Peyer's patch (tissue), 4 donors: ENCODE data around the gene PHF2. TPM values are rescaled to one million over a fixed set of nuclear protein-coding genes. Genes with fewer than 3 reads are reported as not detected.
A peak's percentile ranks its signal among the peaks of the same experiment; 100 is the strongest.

Experiments used
- DNase-seq, 3 donors: peaks; one replicate each; pipeline ENCODE4 v3.0.0-alpha.2; 2017 to 2019
- H3K27ac ChIP-seq, 4 donors: fragments of 200-600 bp; sonication (generic); one replicate each; pipeline ENCODE4 v1.5.1; 2016 to 2019
- H3K27me3 ChIP-seq, 2 donors: fragments of 200-600 bp; sonication (generic); one replicate each; pipeline ENCODE4 v1.5.1; 2019
- H3K36me3 ChIP-seq, 3 donors: fragments of 200-600 bp; sonication (generic); one replicate each; pipeline ENCODE4 v1.5.1; 2016 to 2019
- H3K4me1 ChIP-seq, 4 donors: fragments of 200-600 bp; sonication (generic); one replicate each; pipeline ENCODE4 v1.5.1; 2016 to 2019
- H3K4me3 ChIP-seq, 4 donors: fragments of 200-600 bp; sonication (generic); 1 replicate in 3 of 4; 2 replicates in 1 of 4; pipeline ENCODE4 v1.5.1; 2016 to 2019; ENCODE audit warnings: mild to moderate bottlenecking in 1 of 4
- H3K9me3 ChIP-seq, 4 donors: fragments of 200-600 bp; sonication (generic); one replicate each; pipeline ENCODE4 v1.5.1; 2016 to 2019; ENCODE audit warnings: mild to moderate bottlenecking in 1 of 4
- CTCF ChIP-seq, 6 experiments: fragments of 450-650 bp in 4 of 6; fragments of 200-600 bp in 2 of 6; sonication (generic) in 1 of 6; IDR thresholded peaks; one replicate each; pipeline ENCODE4 v1.5.1; 2017 to 2019; ENCODE audit warnings: antibody characterized with exemption in 6 of 6, mild to moderate bottlenecking in 3 of 6, moderate library complexity in 1 of 6
- POLR2A ChIP-seq, 2 donors: fragments of 450-650 bp; IDR thresholded peaks; one replicate each; pipeline ENCODE4 v1.5.1; 2017; ENCODE audit warnings: antibody characterized with exemption in 2 of 2, mild to moderate bottlenecking in 2 of 2, moderate library complexity in 2 of 2
- total RNA-seq, 4 donors: library from RNA; depleted of rRNA; stranded (reverse); fragments of >200 nt; gene quantifications; one replicate each; pipeline ENCODE4 v1.1.0, GENCODE V29; 2016

The PHF2 gene
- total RNA-seq, 4 donors from 2014 or later, result 12.3 to 26.4 (median 19.5) TPM

DNA sequence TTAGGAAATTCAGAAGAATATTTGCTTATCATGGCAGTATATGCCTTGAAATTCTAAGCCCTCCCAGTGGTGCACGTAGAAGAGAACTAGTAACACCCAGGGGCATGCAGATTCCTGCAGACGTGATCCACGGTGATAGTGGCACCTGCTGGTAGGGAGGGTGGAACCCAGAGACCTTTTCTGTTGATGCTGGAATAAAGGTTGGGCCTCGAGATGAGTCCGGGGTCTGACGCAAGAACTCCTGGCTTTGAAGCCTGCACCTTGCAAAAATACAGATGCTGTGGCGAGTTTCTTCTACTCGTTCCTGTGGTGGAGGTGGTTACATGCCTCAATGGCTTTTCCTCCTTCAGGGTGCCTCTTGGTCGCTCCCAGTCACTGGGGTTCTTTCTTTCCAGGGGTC, 39.5 kb upstream of the PHF2 start:
- TF ChIP-seq POLR2A (IDR thresholded peaks at IDR 0.05) (no peak), CTCF (IDR thresholded peaks at IDR 0.05) (peak in 2 of 6 experiments; percentile 9 to 15)
- Histone ChIP-seq H3K27ac (no peak overlapping the region), H3K9me3 (no peaks in the 10 kb centered on the region), H3K27me3 (no peaks in the 10 kb centered on the region), H3K36me3 (peaks cover 0 to 70% (median 0%) of the 10 kb centered on the region in 3 donors), H3K4me3 (no peak overlapping the region), H3K4me1 (peaks cover 0 to 4% (median 0%) of the 10 kb centered on the region in 4 donors)
- DNase-seq, result no peak

DNA sequence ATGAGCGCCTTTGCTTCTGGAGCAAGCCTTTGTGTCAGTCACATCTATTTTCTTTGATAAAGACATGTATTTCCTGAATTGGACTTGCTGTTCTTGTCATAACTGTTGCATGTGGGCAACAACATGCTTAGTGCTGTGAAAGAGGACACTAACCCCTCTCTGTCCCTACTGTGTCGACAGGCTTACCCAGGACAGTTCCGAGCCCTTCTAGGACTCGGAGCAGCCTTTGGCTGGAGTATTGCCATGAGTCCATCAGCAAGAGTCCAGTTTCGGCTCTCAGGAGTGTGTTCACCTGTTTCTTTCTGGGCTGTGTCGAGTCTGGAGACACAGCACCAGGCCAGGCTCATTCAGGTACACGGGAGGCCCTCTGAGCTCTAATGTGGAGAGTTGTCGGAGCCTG, 36.1 kb upstream of the PHF2 start:
- TF ChIP-seq POLR2A (IDR thresholded peaks at IDR 0.05), result no peak
- TF ChIP-seq CTCF (IDR thresholded peaks at IDR 0.05), result no peak
- no peaks in the 10 kb centered on the region for H3K9me3 ChIP-seq
- H3K27ac ChIP-seq, result no peak overlapping the region
- H3K27me3 ChIP-seq, result no peaks in the 10 kb centered on the region
- H3K36me3 ChIP-seq, result peaks cover 0 to 64% (median 0%) of the 10 kb centered on the region in 3 donors
- H3K4me3 ChIP-seq, result no peak overlapping the region
- H3K4me1 ChIP-seq, result peaks cover 0 to 5% (median 0%) of the 10 kb centered on the region in 4 donors
- no peak for DNase-seq

DNA sequence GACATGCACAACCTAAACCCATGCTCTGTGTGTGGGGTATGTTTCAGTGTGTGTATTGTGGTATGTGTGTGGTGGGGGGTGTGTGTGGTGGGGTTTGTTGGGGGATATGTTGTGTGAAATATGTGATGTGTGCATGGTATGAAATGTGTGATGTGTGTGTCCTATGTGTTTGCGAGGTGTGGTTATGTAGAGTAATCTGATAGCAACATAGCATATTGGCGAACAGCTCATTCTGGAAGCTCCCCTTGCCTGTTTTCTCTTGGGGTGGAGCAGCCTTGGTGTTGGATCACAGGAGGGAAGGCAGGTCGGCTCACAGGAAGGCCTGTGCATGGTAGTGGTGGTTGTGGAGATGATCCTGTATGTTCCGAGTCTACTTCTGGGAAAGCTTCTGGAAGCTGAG, 35.4 kb upstream of the PHF2 start:
- TF ChIP-seq POLR2A (IDR thresholded peaks at IDR 0.05) (no peak), CTCF (IDR thresholded peaks at IDR 0.05) (no peak)
- Histone ChIP-seq H3K36me3 (peaks cover 0 to 61% (median 0%) of the 10 kb centered on the region in 3 donors), H3K4me3 (no peak overlapping the region), H3K27ac (no peak overlapping the region), H3K4me1 (peaks cover 0 to 5% (median 0%) of the 10 kb centered on the region in 4 donors), H3K27me3 (no peaks in the 10 kb centered on the region), H3K9me3 (no peaks in the 10 kb centered on the region)
- DNase-seq, result no peak

DNA sequence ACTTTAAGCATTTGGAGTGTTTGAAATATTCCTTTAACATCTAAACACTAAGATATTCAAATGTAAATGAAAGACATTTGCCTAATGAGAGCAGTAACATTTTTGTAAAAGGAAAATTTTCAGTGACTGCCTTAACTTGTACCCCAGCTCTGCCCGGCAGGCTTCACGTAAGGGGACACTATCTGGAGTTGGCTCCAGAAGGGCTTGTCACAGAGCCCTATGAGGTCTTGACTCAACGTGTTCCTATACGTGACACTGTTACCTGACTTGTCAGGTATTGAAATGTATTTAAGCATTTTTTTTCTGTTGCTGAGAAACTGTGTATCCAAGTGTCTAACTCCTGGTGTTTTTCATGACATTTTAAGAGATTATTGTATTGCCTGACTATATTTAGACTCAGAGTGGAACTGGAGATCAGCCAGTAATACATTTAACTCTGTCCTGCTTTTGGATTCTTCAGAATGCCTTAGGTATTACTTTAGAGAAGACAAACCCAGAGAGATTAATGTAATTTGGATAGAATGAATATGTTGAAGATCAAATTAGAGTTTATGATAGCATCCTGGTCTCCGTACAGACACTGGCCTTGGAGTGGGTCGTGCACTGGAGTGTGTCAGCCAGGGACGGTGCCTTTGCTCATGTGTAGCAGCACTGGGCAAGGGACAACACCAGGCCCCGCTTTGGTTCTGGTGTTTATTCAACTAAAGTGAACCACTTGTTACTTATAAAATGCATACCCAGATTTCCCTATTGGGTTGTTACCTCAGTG, 34.6 kb upstream of the PHF2 start:
- H3K4me1 ChIP-seq, result peaks cover 0 to 5% (median 0%) of the 10 kb centered on the region in 4 donors
- H3K9me3 ChIP-seq, result no peaks in the 10 kb centered on the region
- DNase-seq, result no peak
- no peak overlapping the region for H3K27ac ChIP-seq
- TF ChIP-seq POLR2A (IDR thresholded peaks at IDR 0.05), result no peak
- no peak for TF ChIP-seq CTCF (IDR thresholded peaks at IDR 0.05)
- H3K27me3 ChIP-seq, result no peaks in the 10 kb centered on the region
- H3K4me3 ChIP-seq, result no peak overlapping the region
- H3K36me3 ChIP-seq, result peaks cover 0 to 64% (median 0%) of the 10 kb centered on the region in 3 donors

- H3K27me3 ChIP-seq, result no peaks in the 10 kb centered on the region
- DNase-seq, result no peak
- no peak overlapping the region for H3K27ac ChIP-seq
- H3K4me1 ChIP-seq, result peaks cover 0 to 5% (median 0%) of the 10 kb centered on the region in 4 donors
- H3K9me3 ChIP-seq, result no peaks in the 10 kb centered on the region
- peaks cover 0 to 65% (median 0%) of the 10 kb centered on the region in 3 donors for H3K36me3 ChIP-seq
- no peak for TF ChIP-seq CTCF (IDR thresholded peaks at IDR 0.05)
- TF ChIP-seq POLR2A (IDR thresholded peaks at IDR 0.05), result no peak
- H3K4me3 ChIP-seq, result no peak overlapping the region
Measured at GRCh38 chr9:93543117-93543516, 33.3 kb upstream of the PHF2 start.
